Transverse colon (tissue), 4 donors: ENCODE data around the gene SLC6A11. TPM values are rescaled to one million over a fixed set of nuclear protein-coding genes. Genes with fewer than 3 reads are reported as not detected.

ENCODE experiments used
- DNase-seq: peaks from one replicate; pipeline ENCODE4 v3.0.0-alpha.2; 2019
- H3K27ac ChIP-seq, 4 donors: fragments of 200-600 bp; sonication (generic); 2 replicates each; pipeline ENCODE4 v1.5.1; 2016 to 2018; ENCODE audit warnings: inconsistent platforms in 4 of 4
- H3K27me3 ChIP-seq: fragments of 200-600 bp; sonication (generic); 2 replicates; pipeline ENCODE4 v1.5.1; 2017; ENCODE audit warnings: inconsistent platforms
- H3K36me3 ChIP-seq, 4 donors: fragments of 200-600 bp; sonication (generic); 2 replicates each; pipeline ENCODE4 v1.5.1; 2017 to 2019; ENCODE audit warnings: inconsistent platforms in 4 of 4
- H3K4me1 ChIP-seq, 4 donors: fragments of 200-600 bp; sonication (generic); 2 replicates each; pipeline ENCODE4 v1.5.1; 2017 to 2020; ENCODE audit warnings: inconsistent platforms in 4 of 4
- H3K4me3 ChIP-seq, 4 donors: fragments of 200-600 bp; sonication (generic); 1 replicate in 1 of 4; 2 replicates in 3 of 4; pipeline versions ENCODE4 v1.5.1 to v1.6.1; 2017 to 2019; ENCODE audit warnings: inconsistent platforms in 4 of 4
- H3K9me3 ChIP-seq, 2 donors: fragments of 200-600 bp; sonication (generic); 2 replicates each; pipeline ENCODE4 v1.5.1; 2017 to 2019; ENCODE audit warnings: inconsistent platforms in 2 of 2
- EP300 ChIP-seq: sonication (generic); formaldehyde crosslinking; IDR thresholded peaks from one replicate; pipeline ENCODE4 v1.6.1; 2017; ENCODE audit warnings: antibody characterized with exemption, low read depth
- POLR2A ChIP-seq: fragments of 450-650 bp; IDR thresholded peaks from one replicate; pipeline ENCODE4 v1.6.1; 2016; ENCODE audit warnings: antibody characterized with exemption, mild to moderate bottlenecking, moderate library complexity
- POLR2AphosphoS5 ChIP-seq, 3 donors: sonication (generic); formaldehyde crosslinking; IDR thresholded peaks; one replicate each; pipeline ENCODE4 v1.6.1; 2016; ENCODE audit warnings: antibody characterized with exemption in 3 of 3
- WGBS, 2 donors: methylation state at CpG; one replicate each; pipeline ENCODE4 v1.1.5; 2018; ENCODE audit warnings: low coverage in 1 of 2; 5-methylcytosine and 5-hydroxymethylcytosine counted together
- in situ Hi-C, 4 donors: fragments of 200-750 bp; cut with MboI; loops; one replicate each; pipeline versions ENCODE4 v1.15.0 to v1.15.1; 2017; ENCODE audit warnings: low sequenced_read_pairs in 3 of 4, low pct_ligation_motif_present in 1 of 4, low pct_unique_long_range_greater_than_20kb in 1 of 4
- intact Hi-C: fragments of 100-400 bp; cut with DNase I; formaldehyde crosslinking; loops from one replicate; pipeline ENCODE4 v1.15.1; 2023; ENCODE audit warnings: low total_unique reads
- total RNA-seq, 4 donors: library from RNA; depleted of rRNA; stranded (reverse); fragments of >200 nt; gene quantifications; one replicate each; pipeline ENCODE4 v1.1.0, GENCODE V29; 2016
- TF ChIP-seq, protein P1 (sequence below), 5 experiments: fragments of 200-600 bp in 3 of 5; fragments of 450-650 bp in 2 of 5; sonication (generic) in 3 of 5; IDR thresholded peaks; 1 replicate in 2 of 5; 2 replicates in 3 of 5; pipeline ENCODE4 v1.5.1; 2016 to 2017; ENCODE audit warnings: antibody characterized with exemption in 5 of 5, inconsistent platforms in 3 of 5, mild to moderate bottlenecking in 2 of 5, moderate library complexity in 1 of 5

Gene SLC6A11
- total RNA-seq, 4 donors from 2014 or later = not detected

DNA sequence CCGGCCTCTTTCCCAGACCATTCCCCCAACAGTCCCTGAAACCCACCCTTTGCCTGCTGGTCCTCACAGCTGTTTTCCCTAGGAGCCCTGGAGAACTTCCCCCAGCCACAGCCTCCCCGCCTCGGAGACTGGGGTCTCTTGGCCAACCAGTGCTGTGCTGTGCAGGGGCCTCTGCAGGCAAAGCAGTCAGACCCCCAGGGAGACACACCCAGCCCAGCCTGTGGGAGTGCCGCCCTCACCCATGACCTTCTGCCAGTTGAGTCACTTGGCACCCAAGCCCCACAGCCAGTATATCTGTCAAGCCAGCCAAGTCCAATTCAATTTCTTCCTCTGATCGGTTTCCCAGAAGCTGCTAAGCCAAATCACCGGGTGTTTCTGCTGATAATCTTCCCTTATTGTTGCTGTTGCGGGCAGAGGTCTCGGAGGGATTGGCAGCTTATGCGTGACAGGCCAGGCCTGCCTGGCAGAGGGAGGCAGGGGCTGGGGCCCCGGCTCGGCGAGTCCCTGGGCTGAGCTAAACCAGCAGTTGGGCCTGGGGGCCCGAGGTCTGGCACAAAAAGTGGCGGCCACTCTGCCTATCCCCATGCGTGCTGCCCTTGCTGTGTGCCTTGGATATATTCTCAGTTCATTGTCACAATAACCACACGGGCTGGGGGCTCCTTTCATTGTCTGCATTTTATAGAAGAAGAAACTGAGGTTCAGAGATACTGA, 110.9 kb downstream of the SLC6A11 start:
- intact Hi-C loops (no loop called here), in situ Hi-C loops (loop anchor here in 1 of 4 donors (25.0 kb wide), 1 partner anchor 410 kb away; no protein-coding TSS in a partner anchor)
- H3K27ac ChIP-seq = no peak overlapping the region
- no peak for DNase-seq
- no peaks in the 10 kb centered on the region for H3K36me3 ChIP-seq
- TF ChIP-seq POLR2AphosphoS5 (IDR thresholded peaks at IDR 0.05) = no peak
- TF ChIP-seq POLR2A = no peak
- TF ChIP-seq EP300 = no peak
- TF ChIP-seq, protein P1, sequence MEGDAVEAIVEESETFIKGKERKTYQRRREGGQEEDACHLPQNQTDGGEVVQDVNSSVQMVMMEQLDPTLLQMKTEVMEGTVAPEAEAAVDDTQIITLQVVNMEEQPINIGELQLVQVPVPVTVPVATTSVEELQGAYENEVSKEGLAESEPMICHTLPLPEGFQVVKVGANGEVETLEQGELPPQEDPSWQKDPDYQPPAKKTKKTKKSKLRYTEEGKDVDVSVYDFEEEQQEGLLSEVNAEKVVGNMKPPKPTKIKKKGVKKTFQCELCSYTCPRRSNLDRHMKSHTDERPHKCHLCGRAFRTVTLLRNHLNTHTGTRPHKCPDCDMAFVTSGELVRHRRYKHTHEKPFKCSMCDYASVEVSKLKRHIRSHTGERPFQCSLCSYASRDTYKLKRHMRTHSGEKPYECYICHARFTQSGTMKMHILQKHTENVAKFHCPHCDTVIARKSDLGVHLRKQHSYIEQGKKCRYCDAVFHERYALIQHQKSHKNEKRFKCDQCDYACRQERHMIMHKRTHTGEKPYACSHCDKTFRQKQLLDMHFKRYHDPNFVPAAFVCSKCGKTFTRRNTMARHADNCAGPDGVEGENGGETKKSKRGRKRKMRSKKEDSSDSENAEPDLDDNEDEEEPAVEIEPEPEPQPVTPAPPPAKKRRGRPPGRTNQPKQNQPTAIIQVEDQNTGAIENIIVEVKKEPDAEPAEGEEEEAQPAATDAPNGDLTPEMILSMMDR (IDR thresholded peaks at IDR 0.05) = no peak
- H3K27me3 ChIP-seq = peaks cover 6% of the 10 kb centered on the region
- H3K9me3 ChIP-seq = no peaks in the 10 kb centered on the region
- 60 to 72% methylated on average over 1 to 16 of the region's 16 CpGs for WGBS, 2 donors
- H3K4me3 ChIP-seq = no peak overlapping the region
- no peaks in the 10 kb centered on the region for H3K4me1 ChIP-seq

DNA sequence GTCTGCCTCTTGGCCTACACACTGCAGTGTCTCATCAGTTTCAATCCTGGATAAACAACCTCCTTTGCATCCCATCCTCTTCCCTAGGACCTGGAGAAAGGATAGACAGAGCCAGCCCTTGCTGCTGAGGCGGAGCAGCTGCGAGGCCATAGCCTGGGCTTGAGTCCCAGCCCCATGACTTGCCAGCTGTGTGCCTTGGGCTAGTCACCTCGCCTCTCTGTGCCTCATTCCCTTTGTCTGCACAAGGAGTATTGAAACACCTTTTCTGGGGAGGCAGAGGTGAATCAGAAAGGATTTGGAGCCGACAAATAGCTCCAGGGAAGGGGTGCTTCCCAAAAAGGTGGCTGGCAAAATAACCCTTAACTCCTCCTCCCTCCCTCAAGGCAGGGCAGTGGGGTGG, 111.5 kb downstream of the SLC6A11 start:
- in situ Hi-C loops = loop anchor here in 1 of 4 donors (25.0 kb wide), 1 partner anchor 410 kb away; no protein-coding TSS in a partner anchor
- peaks cover 2% of the 10 kb centered on the region for H3K27me3 ChIP-seq
- DNase-seq = no peak
- no peaks in the 10 kb centered on the region for H3K36me3 ChIP-seq
- intact Hi-C loops = no loop called here
- no peaks in the 10 kb centered on the region for H3K4me1 ChIP-seq
- 59% methylated on average over 4 of the region's 4 CpGs; no CpG with 5 or more reads in 1 of the 2 donors for WGBS, 2 donors
- H3K4me3 ChIP-seq = no peak overlapping the region
- H3K27ac ChIP-seq = no peak overlapping the region
- H3K9me3 ChIP-seq = no peaks in the 10 kb centered on the region
- no peak for TF ChIP-seq EP300
- no peak for TF ChIP-seq POLR2AphosphoS5 (IDR thresholded peaks at IDR 0.05)
- no peak for TF ChIP-seq POLR2A
- TF ChIP-seq, protein P1 (IDR thresholded peaks at IDR 0.05) = no peak

DNA sequence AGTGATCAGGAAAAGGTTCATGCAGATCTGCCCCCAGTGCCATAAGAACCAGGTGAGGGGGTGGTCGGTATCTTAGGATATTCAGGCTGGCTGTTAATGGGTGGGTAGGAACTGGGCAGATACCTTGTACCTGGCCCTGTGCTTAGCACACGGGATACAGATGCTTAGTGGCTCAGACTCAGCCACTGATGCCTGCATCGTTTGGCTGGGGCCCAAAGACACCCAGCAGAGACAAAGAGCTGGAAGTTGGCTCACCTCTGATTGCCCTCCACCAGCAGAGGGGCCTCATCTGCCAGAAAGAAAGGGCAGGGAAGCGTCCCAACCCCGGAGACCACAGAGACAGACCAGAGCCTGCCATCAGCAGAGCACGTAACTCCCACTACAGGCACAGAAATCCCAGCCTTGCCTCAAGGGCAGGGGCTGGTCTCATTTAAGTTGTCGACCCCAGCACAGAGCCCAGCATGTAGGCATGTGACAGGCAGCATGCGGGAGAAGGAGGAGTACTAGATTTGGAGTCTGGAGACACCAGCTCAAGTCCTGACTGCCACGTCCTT, 112.5 kb downstream of the SLC6A11 start:
- Histone ChIP-seq H3K9me3 (no peaks in the 10 kb centered on the region), H3K27ac (no peak overlapping the region), H3K4me3 (no peak overlapping the region), H3K36me3 (no peaks in the 10 kb centered on the region), H3K27me3 (no peaks in the 10 kb centered on the region), H3K4me1 (no peaks in the 10 kb centered on the region)
- intact Hi-C loops = no loop called here
- WGBS, 2 donors = 58% methylated on average over 9 of the region's 9 CpGs; no CpG with 5 or more reads in 1 of the 2 donors
- DNase-seq = no peak
- in situ Hi-C loops = loop anchor here in 1 of 4 donors (25.0 kb wide), 1 partner anchor 409 kb away; no protein-coding TSS in a partner anchor
- TF ChIP-seq POLR2AphosphoS5 (IDR thresholded peaks at IDR 0.05) (no peak), EP300 (no peak), POLR2A (no peak)
- TF ChIP-seq, protein P1 (IDR thresholded peaks at IDR 0.05) = no peak

DNA sequence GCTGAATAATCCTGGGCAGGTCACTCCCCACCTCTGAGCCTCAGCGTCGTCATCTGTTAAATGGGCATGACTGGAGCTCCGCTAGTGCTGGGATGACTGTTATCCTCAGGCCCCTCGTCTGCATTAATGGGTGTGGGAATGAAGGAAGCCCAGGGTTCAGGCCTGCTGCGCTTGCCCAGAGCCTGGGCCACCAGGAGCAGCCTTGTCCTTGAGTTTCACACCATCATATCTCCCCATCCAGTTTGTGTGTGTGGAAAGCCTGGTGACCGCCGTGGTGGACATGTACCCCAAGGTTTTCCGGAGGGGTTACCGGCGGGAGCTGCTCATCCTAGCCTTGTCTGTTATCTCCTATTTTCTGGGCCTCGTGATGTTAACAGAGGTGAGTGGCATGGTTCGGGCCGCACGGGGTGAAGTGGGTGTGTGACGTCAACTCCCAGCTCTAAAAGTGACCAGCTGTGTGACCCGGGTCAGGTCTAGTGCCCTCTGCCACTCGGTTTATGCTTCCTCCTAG, 113.0 kb downstream of the SLC6A11 start:
- intact Hi-C loops = no loop called here
- 88 to 91% methylated on average over 5 to 17 of the region's 17 CpGs for WGBS, 2 donors
- no peaks in the 10 kb centered on the region for H3K9me3 ChIP-seq
- DNase-seq = no peak
- no peaks in the 10 kb centered on the region for H3K36me3 ChIP-seq
- no peaks in the 10 kb centered on the region for H3K4me1 ChIP-seq
- H3K27me3 ChIP-seq = no peaks in the 10 kb centered on the region
- in situ Hi-C loops = loop anchor here in 1 of 4 donors (25.0 kb wide), 1 partner anchor 408 kb away; no protein-coding TSS in a partner anchor
- no peak overlapping the region for H3K4me3 ChIP-seq
- no peak for TF ChIP-seq EP300
- no peak for TF ChIP-seq POLR2AphosphoS5 (IDR thresholded peaks at IDR 0.05)
- TF ChIP-seq, protein P1 (IDR thresholded peaks at IDR 0.05) = no peak
- no peak for TF ChIP-seq POLR2A
- H3K27ac ChIP-seq = no peak overlapping the region
